Measurements from ENCODE around the gene KCNJ18.

KCNJ18 gene

GRCh38 chr17:21677126-21677910 lies 15.0 kb upstream of the KCNJ18 start:
- no peak for DNase-seq
- H3K4me2 ChIP-seq (ENCODE audit: insufficient read depth, low read length): no peak overlapping the region
- no peak for TF ChIP-seq EZH2 (IDR thresholded peaks at IDR 0.05; ENCODE audit: borderline replicate concordance, low read depth, low read length, severe bottlenecking)
- TF ChIP-seq CTCF (IDR thresholded peaks at IDR 0.05; ENCODE audit: borderline replicate concordance, extremely low read depth, low read length, poor library complexity, severe bottlenecking): no peak
- H3K4me1 ChIP-seq (ENCODE audit: insufficient read depth, low read length): no peaks in the 10 kb centered on the region
- H2AFZ ChIP-seq (ENCODE audit: low read depth, low read length): no peak overlapping the region
- no peaks in the 10 kb centered on the region for H4K20me1 ChIP-seq (ENCODE audit: insufficient read depth, low read length)
- no peaks in the 10 kb centered on the region for H3K36me3 ChIP-seq (ENCODE audit: insufficient read depth, low read length)
- no peaks in the 10 kb centered on the region for H3K79me2 ChIP-seq (ENCODE audit: insufficient read depth, low read length)
- no peak for ATAC-seq (ENCODE audit: insufficient read depth, low read depth)
- H3K9me3 ChIP-seq (ENCODE audit: insufficient read depth, low read length, severe bottlenecking): peaks cover 29% of the 10 kb centered on the region
- no peak overlapping the region for H3K9ac ChIP-seq (ENCODE audit: low read depth, low read length)
- H3K27ac ChIP-seq (ENCODE audit: low read length): no peak overlapping the region
- no peaks in the 10 kb centered on the region for H3K27me3 ChIP-seq (ENCODE audit: insufficient read depth, low read length, poor library complexity)
- no peak overlapping the region for H3K4me3 ChIP-seq (ENCODE audit: low read depth in 1 of 2, low read length in 2 of 2)

GRCh38 chr17:21677911-21678310 lies 14.4 kb upstream of the KCNJ18 start:
- no peak overlapping the region for H2AFZ ChIP-seq (ENCODE audit: low read depth, low read length)
- no peak overlapping the region for H3K9ac ChIP-seq (ENCODE audit: low read depth, low read length)
- no peaks in the 10 kb centered on the region for H4K20me1 ChIP-seq (ENCODE audit: insufficient read depth, low read length)
- TF ChIP-seq CTCF (IDR thresholded peaks at IDR 0.05; ENCODE audit: borderline replicate concordance, extremely low read depth, low read length, poor library complexity, severe bottlenecking) (no peak), EZH2 (IDR thresholded peaks at IDR 0.05; ENCODE audit: borderline replicate concordance, low read depth, low read length, severe bottlenecking) (no peak)
- H3K9me3 ChIP-seq (ENCODE audit: insufficient read depth, low read length, severe bottlenecking): peaks cover 29% of the 10 kb centered on the region
- no peaks in the 10 kb centered on the region for H3K4me1 ChIP-seq (ENCODE audit: insufficient read depth, low read length)
- DNase-seq (no peak), ATAC-seq (ENCODE audit: insufficient read depth, low read depth) (no peak)
- no peaks in the 10 kb centered on the region for H3K27me3 ChIP-seq (ENCODE audit: insufficient read depth, low read length, poor library complexity)
- H3K36me3 ChIP-seq (ENCODE audit: insufficient read depth, low read length): no peaks in the 10 kb centered on the region
- no peaks in the 10 kb centered on the region for H3K79me2 ChIP-seq (ENCODE audit: insufficient read depth, low read length)
- no peak overlapping the region for H3K4me3 ChIP-seq (ENCODE audit: low read depth in 1 of 2, low read length in 2 of 2)
- no peak overlapping the region for H3K27ac ChIP-seq (ENCODE audit: low read length)
- no peak overlapping the region for H3K4me2 ChIP-seq (ENCODE audit: insufficient read depth, low read length)

- ATAC-seq (ENCODE audit: insufficient read depth, low read depth): no peak
- H3K79me2 ChIP-seq (ENCODE audit: insufficient read depth, low read length): no peaks in the 10 kb centered on the region
- no peaks in the 10 kb centered on the region for H3K27me3 ChIP-seq (ENCODE audit: insufficient read depth, low read length, poor library complexity)
- H3K36me3 ChIP-seq (ENCODE audit: insufficient read depth, low read length): no peaks in the 10 kb centered on the region
- peaks cover 28% of the 10 kb centered on the region for H3K9me3 ChIP-seq (ENCODE audit: insufficient read depth, low read length, severe bottlenecking)
- H3K27ac ChIP-seq (ENCODE audit: low read length): no peak overlapping the region
- H3K4me3 ChIP-seq (ENCODE audit: low read depth in 1 of 2, low read length in 2 of 2): no peak overlapping the region
- H4K20me1 ChIP-seq (ENCODE audit: insufficient read depth, low read length): no peaks in the 10 kb centered on the region
- no peak overlapping the region for H3K4me2 ChIP-seq (ENCODE audit: insufficient read depth, low read length)
- no peaks in the 10 kb centered on the region for H3K4me1 ChIP-seq (ENCODE audit: insufficient read depth, low read length)
- no peak overlapping the region for H2AFZ ChIP-seq (ENCODE audit: low read depth, low read length)
- TF ChIP-seq EZH2 (IDR thresholded peaks at IDR 0.05; ENCODE audit: borderline replicate concordance, low read depth, low read length, severe bottlenecking) (no peak), CTCF (IDR thresholded peaks at IDR 0.05; ENCODE audit: borderline replicate concordance, extremely low read depth, low read length, poor library complexity, severe bottlenecking) (no peak)
- DNase-seq: no peak
- H3K9ac ChIP-seq (ENCODE audit: low read depth, low read length): no peak overlapping the region
Measured at GRCh38 chr17:21678393-21679081, 13.8 kb upstream of the KCNJ18 start.
